Lower leg skin (tissue), 4 donors: ENCODE data around the gene MAGI2. TPM values are rescaled to one million over a fixed set of nuclear protein-coding genes. Genes with fewer than 3 reads are reported as not detected.

Experiments used
- DNase-seq, 2 donors: peaks; one replicate each; pipeline ENCODE4 v3.0.0-alpha.2; 2019; ENCODE audit warnings: low spot score in 2 of 2
- H3K4me3 ChIP-seq: fragments of 200-600 bp; sonication (generic); 2 replicates; pipeline ENCODE4 v1.5.1; 2017; ENCODE audit warnings: mild to moderate bottlenecking, low read depth; ENCODE audit not compliant: poor library complexity, severe bottlenecking
- CTCF ChIP-seq, 3 donors: fragments of 450-650 bp; IDR thresholded peaks; one replicate each; pipeline ENCODE4 v1.5.1; 2016; ENCODE audit warnings: antibody characterized with exemption in 3 of 3, mild to moderate bottlenecking in 3 of 3, moderate library complexity in 2 of 3
- POLR2A ChIP-seq, 2 donors: fragments of 450-650 bp; IDR thresholded peaks; one replicate each; pipeline ENCODE4 v1.6.1; 2016 to 2017; ENCODE audit warnings: antibody characterized with exemption in 2 of 2, mild to moderate bottlenecking in 1 of 2, moderate library complexity in 1 of 2
- WGBS, 2 donors: methylation state at CpG; one replicate each; pipeline ENCODE4 v1.1.5; 2018; 5-methylcytosine and 5-hydroxymethylcytosine counted together
- intact Hi-C: fragments of 100-400 bp; cut with DNase I; formaldehyde crosslinking; loops from one replicate; pipeline ENCODE4 v1.15.0; 2023; ENCODE audit warnings: low total_unique reads
- total RNA-seq, 4 donors: library from RNA; depleted of rRNA; stranded (reverse); fragments of >200 nt; gene quantifications; one replicate each; pipeline ENCODE4 v1.1.0, GENCODE V29; 2016

The MAGI2 gene
- total RNA-seq, 4 donors from 2014 or later = 1.6 to 3.0 (median 2.1) TPM

- DNase-seq = no peak
Observed at GRCh38 chr7:78438433-78438832, 1015.0 kb downstream of the MAGI2 start.

GRCh38 chr7:78437118-78437517 lies 1016.3 kb downstream of the MAGI2 start:
- intact Hi-C loops = no loop called here
- 63 to 64% methylated on average over 5 of the region's 5 CpGs for WGBS, 2 donors

More at GRCh38 chr7:78438433-78438832, 1015.0 kb downstream of the MAGI2 start:
- WGBS, 2 donors = 78 to 82% methylated on average over 7 of the region's 7 CpGs
- intact Hi-C loops = no loop called here
- no peak overlapping the region for H3K4me3 ChIP-seq
- TF ChIP-seq POLR2A (IDR thresholded peaks at IDR 0.05) (no peak), CTCF (IDR thresholded peaks at IDR 0.05) (no peak)

GRCh38 chr7:78435355-78435754 lies 1018.1 kb downstream of the MAGI2 start:
- H3K4me3 ChIP-seq = no peak overlapping the region
- DNase-seq = no peak
- intact Hi-C loops = no loop called here
- no peak for TF ChIP-seq POLR2A (IDR thresholded peaks at IDR 0.05)
- no peak for TF ChIP-seq CTCF (IDR thresholded peaks at IDR 0.05)
- 34 to 39% methylated on average over 4 of the region's 4 CpGs for WGBS, 2 donors

More at GRCh38 chr7:78437118-78437517, 1016.3 kb downstream of the MAGI2 start:
- TF ChIP-seq POLR2A (IDR thresholded peaks at IDR 0.05) = no peak
- no peak for TF ChIP-seq CTCF (IDR thresholded peaks at IDR 0.05)
- DNase-seq = no peak
- no peak overlapping the region for H3K4me3 ChIP-seq

GRCh38 chr7:78434281-78434680 lies 1019.2 kb downstream of the MAGI2 start:
- H3K4me3 ChIP-seq = no peak overlapping the region
- no peak for DNase-seq
- intact Hi-C loops = no loop called here
- no peak for TF ChIP-seq POLR2A (IDR thresholded peaks at IDR 0.05)
- 97 to 100% methylated on average over 1 of the region's 1 CpG for WGBS, 2 donors

GRCh38 chr7:78433421-78433820 lies 1020.0 kb downstream of the MAGI2 start:
- intact Hi-C loops = no loop called here

GRCh38 chr7:78429878-78430277 lies 1023.6 kb downstream of the MAGI2 start:
- no peak overlapping the region for H3K4me3 ChIP-seq
- intact Hi-C loops = no loop called here
- no peak for DNase-seq
- 66 to 71% methylated on average over 1 of the region's 1 CpG for WGBS, 2 donors
- TF ChIP-seq CTCF (IDR thresholded peaks at IDR 0.05) = no peak
- no peak for TF ChIP-seq POLR2A (IDR thresholded peaks at IDR 0.05)

More at GRCh38 chr7:78433421-78433820, 1020.0 kb downstream of the MAGI2 start:
- no peak for TF ChIP-seq CTCF (IDR thresholded peaks at IDR 0.05)
- TF ChIP-seq POLR2A (IDR thresholded peaks at IDR 0.05) = no peak
- H3K4me3 ChIP-seq = no peak overlapping the region
- 85 to 87% methylated on average over 3 of the region's 3 CpGs for WGBS, 2 donors
- no peak for DNase-seq
